ENCODE measurements around the gene CDH7.

Gene CDH7

DNA sequence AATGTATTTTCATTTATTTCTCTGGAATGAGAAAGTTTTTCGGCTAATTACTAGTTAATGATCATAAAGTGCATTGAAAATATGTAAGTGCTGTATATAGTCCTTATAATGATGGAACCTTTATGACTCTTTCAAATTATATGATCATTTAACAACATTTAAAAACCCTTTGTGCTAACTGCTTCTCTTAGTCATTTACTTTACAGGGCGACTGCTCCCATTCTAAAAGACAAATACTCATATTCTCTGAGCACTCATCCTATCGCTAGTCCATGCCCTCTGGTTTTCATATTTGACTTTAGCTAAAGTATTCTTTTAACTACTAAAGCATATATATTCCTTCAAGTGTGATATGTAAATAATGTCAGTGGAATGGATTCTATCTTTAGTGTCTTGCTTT lies 168.2 kb downstream of the CDH7 start:
- no peak for DNase-seq (ENCODE audit: low read depth)

GRCh38 chr18:65919663-65920062 lies 168.9 kb downstream of the CDH7 start:
- DNase-seq (ENCODE audit: low read depth): no peak

DNA sequence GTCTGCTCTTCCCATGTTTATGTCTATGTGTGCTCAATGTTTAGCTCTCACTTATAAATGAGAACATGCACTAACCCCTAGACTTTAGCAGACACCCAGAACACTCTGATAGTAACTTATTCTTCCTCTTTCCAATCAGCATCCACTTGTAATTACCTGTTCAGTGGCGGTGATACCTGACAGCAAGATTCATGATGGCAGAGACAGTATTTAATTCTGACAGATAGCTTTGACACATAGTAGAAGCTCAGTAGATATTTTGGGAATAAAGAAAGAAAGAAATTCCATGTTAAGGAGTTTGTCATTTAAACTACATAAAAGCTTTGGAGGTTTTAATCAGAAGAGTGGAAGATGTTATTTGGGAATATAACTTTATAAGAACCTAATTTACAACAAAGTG lies 171.3 kb downstream of the CDH7 start:
- DNase-seq (ENCODE audit: low read depth): no peak

- DNase-seq (ENCODE audit: low read depth): no peak
These were observed 174.1 kb downstream of the CDH7 start for GRCh38 chr18:65924904-65925303.

- no peak for DNase-seq (ENCODE audit: low read depth)
These were observed 184.1 kb downstream of the CDH7 start for GRCh38 chr18:65934874-65935273.

DNA sequence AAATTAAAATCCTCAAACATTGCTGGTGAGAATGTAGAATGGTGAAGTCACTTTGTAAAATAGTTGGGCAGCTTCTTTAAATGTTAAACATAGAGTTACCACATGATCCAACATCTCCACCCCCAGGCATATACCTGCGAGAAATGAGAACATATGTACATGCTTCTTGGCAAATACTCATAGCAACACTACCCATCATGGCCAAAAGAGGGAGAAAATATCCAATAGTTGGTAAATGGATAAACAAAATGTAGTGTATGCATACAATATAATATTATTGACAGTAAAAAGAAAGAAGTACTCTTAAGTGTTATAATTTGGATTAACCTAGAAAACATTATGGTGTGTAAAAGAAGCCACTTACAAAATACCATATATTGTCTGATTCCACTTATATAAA lies 185.9 kb downstream of the CDH7 start:
- DNase-seq (ENCODE audit: low read depth): no peak

- no peak for DNase-seq (ENCODE audit: low read depth)
These were observed 186.4 kb downstream of the CDH7 start for GRCh38 chr18:65937180-65937579.

GRCh38 chr18:65938592-65939372 lies 188.0 kb downstream of the CDH7 start:
- DNase-seq (ENCODE audit: low read depth): no peak

Measured in fibroblast of the conjunctiva (primary cell).